Loucy (cell line): ENCODE measurements around the gene NFE2.

ENCODE experiments used
- H2AFZ ChIP-seq: fragments of 200-600 bp; sonication (generic); 2 replicates; pipeline ENCODE4 v1.6.0; 2016; ENCODE audit warnings: antibody characterized with exemption, mild to moderate bottlenecking, low read length, moderate library complexity
- H3F3A ChIP-seq: fragments of 200-600 bp; 2 replicates; pipeline ENCODE4 v1.6.0; 2016; ENCODE audit warnings: antibody characterized with exemption, low read depth, mild to moderate bottlenecking
- H3K27me3 ChIP-seq: fragments of 200-600 bp; sonication (generic); 2 replicates; pipeline ENCODE4 v1.6.1; 2014; ENCODE audit warnings: low read length, mild to moderate bottlenecking; ENCODE audit not compliant: insufficient read depth, poor library complexity, severe bottlenecking
- H3K36me3 ChIP-seq: fragments of 200-600 bp; sonication (generic); 2 replicates; pipeline ENCODE4 v1.6.1; 2016; ENCODE audit warnings: low read length; ENCODE audit not compliant: insufficient read depth
- H3K4me1 ChIP-seq: fragments of 200-600 bp; sonication (generic); 2 replicates; pipeline ENCODE4 v1.5.1; 2014; ENCODE audit warnings: low read length, mild to moderate bottlenecking; ENCODE audit not compliant: insufficient read depth, poor library complexity, severe bottlenecking
- H3K4me2 ChIP-seq: fragments of 200-600 bp; sonication (generic); 2 replicates; pipeline ENCODE4 v1.6.0; 2014; ENCODE audit warnings: antibody characterized with exemption, low read length, low read depth, mild to moderate bottlenecking; ENCODE audit not compliant: poor library complexity, severe bottlenecking
- H3K4me3 ChIP-seq: fragments of 200-600 bp; sonication (generic); 2 replicates; pipeline ENCODE4 v1.5.1; 2014; ENCODE audit warnings: low read length, mild to moderate bottlenecking, mixed read lengths; ENCODE audit not compliant: poor library complexity, severe bottlenecking
- H3K79me2 ChIP-seq: fragments of 200-600 bp; sonication (generic); 2 replicates; pipeline ENCODE4 v1.6.1; 2014; ENCODE audit warnings: low read length; ENCODE audit not compliant: insufficient read depth
- H3K9ac ChIP-seq: fragments of 200-600 bp; sonication (generic); 2 replicates; pipeline ENCODE4 v1.6.0; 2014; ENCODE audit warnings: mild to moderate bottlenecking, low read depth, low read length, moderate library complexity; ENCODE audit not compliant: poor library complexity, severe bottlenecking
- H3K9me2 ChIP-seq: fragments of 200-600 bp; sonication (generic); replicated peaks from 2 replicates; pipeline ENCODE4 v1.6.1; 2016; ENCODE audit warnings: low read depth, low read length, mixed read lengths
- H3K9me3 ChIP-seq: fragments of 200-600 bp; sonication (generic); 2 replicates; pipeline ENCODE4 v1.6.1; 2014; ENCODE audit warnings: mild to moderate bottlenecking, antibody characterized with exemption, low read length, low read depth; ENCODE audit not compliant: insufficient read depth
- H4K20me1 ChIP-seq: fragments of 200-600 bp; sonication (generic); 2 replicates; pipeline ENCODE4 v1.6.0; 2014; ENCODE audit warnings: antibody characterized with exemption, low read length, mild to moderate bottlenecking; ENCODE audit not compliant: insufficient read depth, poor library complexity, severe bottlenecking
- EZH2phosphoT487 ChIP-seq: fragments of 200-600 bp; IDR thresholded peaks from 2 replicates; pipeline ENCODE4 v1.6.1; 2018; ENCODE audit warnings: antibody characterized with exemption, mild to moderate bottlenecking, moderate library complexity, borderline replicate concordance
- TF ChIP-seq, protein P1 (sequence below): fragments of 200-600 bp; sonication (generic); conservative IDR thresholded peaks from 2 replicates; pipeline ENCODE4 v1.5.1; 2014; ENCODE audit warnings: mild to moderate bottlenecking, antibody characterized with exemption, low read length

The NFE2 gene

GRCh38 chr12:54258201-54258681 lies 42.6 kb downstream of the NFE2 start:
- H3K9me2 ChIP-seq = no peaks in the 10 kb centered on the region
- H3K9ac ChIP-seq = no peak overlapping the region
- H3F3A ChIP-seq = no peaks in the 10 kb centered on the region; the same call in 1 of the 2 replicates
- no peak overlapping the region for H3K4me3 ChIP-seq
- no peaks in the 10 kb centered on the region for H3K27me3 ChIP-seq
- peaks cover 10% of the 10 kb centered on the region for H3K79me2 ChIP-seq
- H3K4me1 ChIP-seq = peaks cover 21% of the 10 kb centered on the region
- no peak overlapping the region for H2AFZ ChIP-seq
- H4K20me1 ChIP-seq = peaks cover 4% of the 10 kb centered on the region
- peak overlapping the region; percentile 50 for H3K4me2 ChIP-seq
- TF ChIP-seq, protein P1, sequence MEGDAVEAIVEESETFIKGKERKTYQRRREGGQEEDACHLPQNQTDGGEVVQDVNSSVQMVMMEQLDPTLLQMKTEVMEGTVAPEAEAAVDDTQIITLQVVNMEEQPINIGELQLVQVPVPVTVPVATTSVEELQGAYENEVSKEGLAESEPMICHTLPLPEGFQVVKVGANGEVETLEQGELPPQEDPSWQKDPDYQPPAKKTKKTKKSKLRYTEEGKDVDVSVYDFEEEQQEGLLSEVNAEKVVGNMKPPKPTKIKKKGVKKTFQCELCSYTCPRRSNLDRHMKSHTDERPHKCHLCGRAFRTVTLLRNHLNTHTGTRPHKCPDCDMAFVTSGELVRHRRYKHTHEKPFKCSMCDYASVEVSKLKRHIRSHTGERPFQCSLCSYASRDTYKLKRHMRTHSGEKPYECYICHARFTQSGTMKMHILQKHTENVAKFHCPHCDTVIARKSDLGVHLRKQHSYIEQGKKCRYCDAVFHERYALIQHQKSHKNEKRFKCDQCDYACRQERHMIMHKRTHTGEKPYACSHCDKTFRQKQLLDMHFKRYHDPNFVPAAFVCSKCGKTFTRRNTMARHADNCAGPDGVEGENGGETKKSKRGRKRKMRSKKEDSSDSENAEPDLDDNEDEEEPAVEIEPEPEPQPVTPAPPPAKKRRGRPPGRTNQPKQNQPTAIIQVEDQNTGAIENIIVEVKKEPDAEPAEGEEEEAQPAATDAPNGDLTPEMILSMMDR = no peak
- no peak for TF ChIP-seq EZH2phosphoT487
- peaks cover 36% of the 10 kb centered on the region; the same call in 1 of the 2 replicates for H3K36me3 ChIP-seq
- no peaks in the 10 kb centered on the region for H3K9me3 ChIP-seq

- no peaks in the 10 kb centered on the region for H3K9me3 ChIP-seq
- H3K27me3 ChIP-seq = no peaks in the 10 kb centered on the region
- H3K36me3 ChIP-seq = peaks cover 45% of the 10 kb centered on the region; the same call in 1 of the 2 replicates
- no peak overlapping the region for H3K9ac ChIP-seq
- no peak overlapping the region for H3K4me2 ChIP-seq
- no peak overlapping the region for H2AFZ ChIP-seq
- peaks cover 21% of the 10 kb centered on the region for H3K4me1 ChIP-seq
- no peaks in the 10 kb centered on the region for H3K9me2 ChIP-seq
- H3K4me3 ChIP-seq = no peak overlapping the region
- H4K20me1 ChIP-seq = peaks cover 4% of the 10 kb centered on the region
- no peak for TF ChIP-seq EZH2phosphoT487
- TF ChIP-seq, protein P1 = no peak
- H3K79me2 ChIP-seq = peaks cover 10% of the 10 kb centered on the region
- H3F3A ChIP-seq = no peaks in the 10 kb centered on the region; the same call in 1 of the 2 replicates
Measured at GRCh38 chr12:54257332-54257731, 43.5 kb downstream of the NFE2 start.

GRCh38 chr12:54253240-54253639 lies 47.6 kb downstream of the NFE2 start:
- H3K4me1 ChIP-seq = no peaks in the 10 kb centered on the region
- H3K79me2 ChIP-seq = no peaks in the 10 kb centered on the region
- H3K9ac ChIP-seq = no peak overlapping the region
- no peak overlapping the region for H3K4me3 ChIP-seq
- H3K36me3 ChIP-seq = peaks cover 66% of the 10 kb centered on the region; the same call in 1 of the 2 replicates
- TF ChIP-seq EZH2phosphoT487 = no peak
- TF ChIP-seq, protein P1 = no peak
- H2AFZ ChIP-seq = no peak overlapping the region
- no peak overlapping the region for H3K4me2 ChIP-seq
- no peaks in the 10 kb centered on the region for H4K20me1 ChIP-seq
- H3K9me3 ChIP-seq = no peaks in the 10 kb centered on the region
- H3K9me2 ChIP-seq = no peaks in the 10 kb centered on the region
- H3K27me3 ChIP-seq = no peaks in the 10 kb centered on the region
- no peaks in the 10 kb centered on the region; the same call in 1 of the 2 replicates for H3F3A ChIP-seq
